Raji (cell line): ENCODE results near the gene ARSB.

ENCODE experiments used
- POLR2A ChIP-seq: IDR thresholded peaks from 2 replicates; pipeline ENCODE4 v1.6.1; 2011; ENCODE audit warnings: low read depth, low read length, control low read depth; ENCODE audit not compliant: insufficient read depth

ARSB gene

GRCh38 chr5:78985116-78985724 is at the start of gene ARSB:
ARSB (minus strand) TSS chr5:78985310; CDS start chr5:78985248, 62 bp downstream.
- peak; percentile 0; the same call in 1 of the 2 replicates for TF ChIP-seq POLR2A

GRCh38 chr5:79032782-79033181 is 47.7 kb upstream of the ARSB start:
- no peak for TF ChIP-seq POLR2A

- no peak for TF ChIP-seq POLR2A
Observed at GRCh38 chr5:79032031-79032695, 47.1 kb upstream of the ARSB start.

GRCh38 chr5:79031485-79031867 is 46.4 kb upstream of the ARSB start:
- TF ChIP-seq POLR2A = no peak

- TF ChIP-seq POLR2A = no peak
Observed at GRCh38 chr5:79030663-79031484, 45.8 kb upstream of the ARSB start.

- TF ChIP-seq POLR2A = no peak
Observed at GRCh38 chr5:79025054-79025472, 40.0 kb upstream of the ARSB start.

GRCh38 chr5:79023947-79024346 is 38.8 kb upstream of the ARSB start:
- no peak for TF ChIP-seq POLR2A

- no peak for TF ChIP-seq POLR2A
Observed at GRCh38 chr5:79023348-79023747, 38.2 kb upstream of the ARSB start.

- TF ChIP-seq POLR2A = no peak
Observed at GRCh38 chr5:79022771-79023170, 37.7 kb upstream of the ARSB start.

GRCh38 chr5:79021753-79022152 is 36.6 kb upstream of the ARSB start:
- TF ChIP-seq POLR2A = no peak

- TF ChIP-seq POLR2A = no peak
Observed at GRCh38 chr5:79020861-79021561, 35.9 kb upstream of the ARSB start.

- TF ChIP-seq POLR2A = no peak
Observed at GRCh38 chr5:79014631-79015030, 29.5 kb upstream of the ARSB start.

- no peak for TF ChIP-seq POLR2A
Observed at GRCh38 chr5:79011869-79012268, 26.8 kb upstream of the ARSB start.

- TF ChIP-seq POLR2A = no peak
Observed at GRCh38 chr5:79011219-79011836, 26.2 kb upstream of the ARSB start.

GRCh38 chr5:79008362-79008761 is 23.3 kb upstream of the ARSB start:
- no peak for TF ChIP-seq POLR2A
